ENCODE data around the gene DNAJC22.
A peak's percentile ranks its signal among the peaks of the same experiment; 100 is the strongest.
"Not testable (repeated sequence)": the region's sequence is repeated elsewhere in the genome, so short reads cannot be mapped to it uniquely, and the experiment has no call there.

The DNAJC22 gene

DNA sequence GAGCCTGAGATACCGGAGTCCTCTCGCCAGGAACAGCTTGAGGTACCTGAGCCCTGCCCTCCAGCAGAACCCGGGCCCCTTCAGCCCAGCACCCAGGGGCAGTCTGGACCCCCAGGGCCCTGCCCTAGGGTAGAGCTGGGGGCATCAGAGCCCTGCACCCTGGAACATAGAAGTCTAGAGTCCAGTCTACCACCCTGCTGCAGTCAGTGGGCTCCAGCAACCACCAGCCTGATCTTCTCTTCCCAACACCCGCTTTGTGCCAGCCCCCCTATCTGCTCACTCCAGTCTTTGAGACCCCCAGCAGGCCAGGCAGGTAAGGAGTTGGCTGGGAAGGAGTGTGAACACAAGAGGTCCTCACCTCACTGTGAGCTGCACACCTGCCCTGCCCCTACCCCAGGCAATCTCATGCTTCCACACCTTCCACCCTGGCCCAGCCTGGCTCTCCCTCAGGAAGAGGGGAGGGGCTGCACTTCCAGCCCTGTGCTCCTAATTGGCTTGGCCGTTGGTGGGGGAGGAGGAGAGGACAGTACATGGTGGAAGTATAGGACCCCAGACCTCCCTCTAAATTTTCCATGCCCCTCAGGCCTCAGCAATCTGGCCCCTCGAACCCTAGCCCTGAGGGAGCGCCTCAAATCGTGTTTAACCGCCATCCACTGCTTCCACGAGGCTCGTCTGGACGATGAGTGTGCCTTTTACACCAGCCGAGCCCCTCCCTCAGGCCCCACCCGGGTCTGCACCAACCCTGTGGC lies 15.9 kb upstream of the DNAJC22 start:
- POLR2A ChIA-PET = interaction anchor here (1.2 kb wide), 1 partner anchor 8 kb away, joined by 4 read pairs; the partner anchor contains the start of gene TROAP
- DNase-seq (ENCODE audit: extremely low spot score) = no peak
- TF ChIP-seq, protein P1, sequence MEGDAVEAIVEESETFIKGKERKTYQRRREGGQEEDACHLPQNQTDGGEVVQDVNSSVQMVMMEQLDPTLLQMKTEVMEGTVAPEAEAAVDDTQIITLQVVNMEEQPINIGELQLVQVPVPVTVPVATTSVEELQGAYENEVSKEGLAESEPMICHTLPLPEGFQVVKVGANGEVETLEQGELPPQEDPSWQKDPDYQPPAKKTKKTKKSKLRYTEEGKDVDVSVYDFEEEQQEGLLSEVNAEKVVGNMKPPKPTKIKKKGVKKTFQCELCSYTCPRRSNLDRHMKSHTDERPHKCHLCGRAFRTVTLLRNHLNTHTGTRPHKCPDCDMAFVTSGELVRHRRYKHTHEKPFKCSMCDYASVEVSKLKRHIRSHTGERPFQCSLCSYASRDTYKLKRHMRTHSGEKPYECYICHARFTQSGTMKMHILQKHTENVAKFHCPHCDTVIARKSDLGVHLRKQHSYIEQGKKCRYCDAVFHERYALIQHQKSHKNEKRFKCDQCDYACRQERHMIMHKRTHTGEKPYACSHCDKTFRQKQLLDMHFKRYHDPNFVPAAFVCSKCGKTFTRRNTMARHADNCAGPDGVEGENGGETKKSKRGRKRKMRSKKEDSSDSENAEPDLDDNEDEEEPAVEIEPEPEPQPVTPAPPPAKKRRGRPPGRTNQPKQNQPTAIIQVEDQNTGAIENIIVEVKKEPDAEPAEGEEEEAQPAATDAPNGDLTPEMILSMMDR (IDR thresholded peaks at IDR 0.05; ENCODE audit: control extremely low read depth, extremely low read depth, low read depth, missing control alignments) = no peak
- CTCF ChIA-PET = interaction anchor here (0.7 to 7.3 kb wide), 20 partner anchors 8 to 250 kb away, joined by 3 to 109 read pairs (median 6); partner anchors contain the start of genes DNAJC22, PRPH, SPATS2 and TROAP

DNA sequence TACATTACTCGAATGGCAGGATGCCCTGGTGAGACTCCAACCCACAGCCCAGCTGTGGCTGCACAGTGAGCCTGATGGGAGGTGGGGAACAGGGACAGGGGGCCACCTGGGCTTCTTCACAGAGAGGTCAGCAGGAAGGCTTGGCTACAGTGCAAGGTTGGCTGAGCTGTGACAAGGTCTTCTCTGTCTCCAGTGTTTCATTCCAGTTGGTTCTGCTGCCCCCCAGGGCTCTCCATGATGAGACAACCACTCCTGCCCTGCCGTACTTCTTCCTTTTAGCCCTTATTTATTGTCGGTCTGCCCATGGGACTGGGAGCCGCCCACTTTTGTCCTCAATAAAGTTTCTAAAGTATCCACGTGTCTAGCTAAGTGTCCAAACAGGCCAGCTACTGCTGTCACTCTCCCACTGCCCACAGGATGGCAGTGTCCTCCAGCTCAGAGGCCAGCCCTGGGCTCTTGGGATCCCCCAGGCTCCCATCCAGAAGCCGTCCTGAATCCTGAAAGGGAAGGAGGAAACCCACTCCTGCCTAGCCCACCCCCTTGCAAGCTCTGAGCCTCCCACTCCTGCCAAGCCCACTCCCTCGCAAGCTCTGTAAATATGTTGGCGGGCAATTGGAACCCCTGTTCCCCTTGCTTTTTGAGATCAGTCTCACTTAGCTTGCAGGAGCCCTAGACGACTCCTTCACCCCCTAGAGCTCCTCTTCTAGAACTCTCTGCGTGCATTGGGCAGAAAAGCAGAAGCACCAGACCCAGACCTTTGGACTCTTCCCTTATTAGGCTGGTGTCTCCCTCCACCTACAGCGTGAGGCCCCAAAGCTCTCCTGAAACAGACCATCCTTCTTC lies 15.1 kb upstream of the DNAJC22 start:
- TF ChIP-seq, protein P1 (IDR thresholded peaks at IDR 0.05; ENCODE audit: control extremely low read depth, extremely low read depth, low read depth, missing control alignments) = peak; percentile 70
- ChIA-PET CTCF (interaction anchor here (0.7 to 7.3 kb wide), 22 partner anchors 8 to 249 kb away, joined by 3 to 109 read pairs (median 5); partner anchors contain the start of genes DNAJC22, PRPH, SPATS2 and TROAP), POLR2A (interaction anchor here (0.8 to 1.2 kb wide), 2 partner anchors 8 to 11 kb away, joined by 3 to 4 read pairs; partner anchors contain the start of gene TROAP)
- peak; percentile 16 for DNase-seq (ENCODE audit: extremely low spot score)

DNA sequence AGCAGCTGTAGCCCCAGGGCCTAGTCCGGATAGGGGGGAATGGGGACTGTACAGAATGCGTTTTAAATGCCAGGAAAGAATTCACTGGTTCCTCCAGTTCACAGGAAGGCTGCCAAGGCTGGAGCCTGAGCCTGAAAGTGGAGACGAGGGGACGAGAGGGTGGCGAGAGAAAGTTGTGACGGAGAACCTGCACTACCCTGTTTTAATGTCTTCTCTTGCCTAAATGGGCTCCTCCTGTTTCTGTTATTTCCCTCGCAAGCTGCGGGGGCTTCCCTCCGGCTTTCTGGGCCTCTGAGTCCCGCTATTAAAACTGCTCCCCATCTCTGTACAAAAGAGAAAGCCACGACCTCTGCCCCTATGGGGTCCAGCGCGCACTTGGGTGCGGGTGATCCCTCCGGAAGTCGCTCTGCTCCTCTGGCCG lies 14.2 kb upstream of the DNAJC22 start:
- DNase-seq (ENCODE audit: extremely low spot score) = no peak
- ChIA-PET POLR2A (interaction anchor here (0.8 kb wide), 1 partner anchor 10 kb away, joined by 3 read pairs; no protein-coding TSS in a partner anchor), CTCF (interaction anchor here (1.0 to 7.3 kb wide), 13 partner anchors 9 to 248 kb away, joined by 3 to 109 read pairs (median 13); partner anchors contain the start of genes DNAJC22, PRPH and TROAP)
- TF ChIP-seq, protein P1 (IDR thresholded peaks at IDR 0.05; ENCODE audit: control extremely low read depth, extremely low read depth, low read depth, missing control alignments) = no peak

DNA sequence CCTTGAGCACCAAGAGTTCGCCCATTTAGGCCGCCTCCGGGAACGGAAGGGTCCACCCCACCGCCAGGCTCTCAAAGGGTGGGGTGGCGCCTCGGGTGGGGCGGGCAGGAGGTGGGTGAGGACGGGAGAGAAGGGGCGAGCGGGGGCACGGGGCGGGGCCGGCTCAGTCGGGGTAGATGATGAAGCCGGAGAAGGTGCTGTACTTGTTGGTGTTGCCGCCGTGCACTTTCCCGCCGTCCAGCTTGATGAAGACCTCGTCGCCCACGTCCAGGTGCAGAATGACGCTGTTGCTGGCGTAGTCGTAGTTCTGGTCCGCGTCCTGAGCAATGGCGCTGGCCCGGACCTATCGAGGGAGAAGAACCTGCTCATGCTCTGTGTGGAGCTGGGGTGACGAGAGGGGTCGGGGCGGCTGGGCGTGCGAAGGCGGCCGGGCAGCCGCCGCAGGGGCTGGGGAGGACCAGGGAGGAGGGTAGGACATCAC lies 13.8 kb upstream of the DNAJC22 start:
- DNase-seq (ENCODE audit: extremely low spot score) = no peak
- CTCF ChIA-PET = interaction anchor here (1.1 to 7.3 kb wide), 10 partner anchors 8 to 248 kb away, joined by 3 to 109 read pairs (median 26); partner anchors contain the start of genes DNAJC22, PRPH and TROAP
- TF ChIP-seq, protein P1 (IDR thresholded peaks at IDR 0.05; ENCODE audit: control extremely low read depth, extremely low read depth, low read depth, missing control alignments) = no peak
- POLR2A ChIA-PET = no interaction called here

DNA sequence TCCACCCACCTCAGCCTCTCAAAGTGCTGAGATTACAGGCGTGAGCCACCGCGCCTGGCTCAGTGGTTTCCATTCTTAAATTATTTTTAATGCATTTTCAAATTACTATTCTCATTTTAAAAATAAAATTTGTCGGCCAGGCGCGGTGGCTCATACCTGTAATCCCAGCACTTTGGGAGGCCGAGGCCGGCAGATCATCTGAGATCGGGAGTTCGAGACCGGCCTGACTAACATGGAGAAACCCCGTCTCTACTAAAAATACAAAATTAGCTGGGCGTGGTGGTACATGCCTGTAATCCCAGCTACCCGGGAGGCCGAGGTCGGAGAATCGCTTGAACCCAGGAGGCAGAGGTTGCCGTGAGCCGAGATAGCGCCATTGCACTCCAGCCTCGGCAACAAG lies 12.9 kb upstream of the DNAJC22 start:
- DNase-seq (ENCODE audit: extremely low spot score); POLR2A ChIA-PET: not testable (repeated sequence)
- CTCF ChIA-PET = interaction anchor here (1.1 to 7.3 kb wide), 7 partner anchors 9 to 44 kb away, joined by 3 to 109 read pairs (median 39); partner anchors contain the start of genes DNAJC22 and PRPH

DNA sequence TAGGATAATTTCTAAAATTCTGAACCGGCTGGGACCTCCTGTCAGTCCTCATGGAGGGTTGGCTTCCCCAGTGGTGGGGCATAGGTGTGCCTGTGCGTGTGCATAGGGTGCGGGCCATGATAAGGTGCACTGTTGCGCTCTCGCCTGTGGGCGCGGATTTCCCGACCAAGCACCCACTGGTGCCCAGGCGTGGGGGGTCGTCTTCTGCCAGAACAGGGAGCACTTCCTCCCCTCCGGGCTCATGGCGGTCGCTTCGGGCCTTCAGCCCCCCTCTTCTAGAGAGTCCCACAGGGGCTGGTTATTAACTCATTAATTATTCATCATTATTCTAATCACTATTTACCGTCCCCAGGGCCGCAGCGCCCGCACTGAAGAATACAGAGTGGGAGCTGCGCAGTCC lies 12.5 kb upstream of the DNAJC22 start:
- DNase-seq (ENCODE audit: extremely low spot score) = no peak
- CTCF ChIA-PET = interaction anchor here (1.4 to 7.3 kb wide), 9 partner anchors 8 to 178 kb away, joined by 3 to 109 read pairs (median 39); partner anchors contain the start of genes DNAJC22, PRPH and TROAP
- POLR2A ChIA-PET = no interaction called here
- TF ChIP-seq, protein P1 (IDR thresholded peaks at IDR 0.05; ENCODE audit: control extremely low read depth, extremely low read depth, low read depth, missing control alignments) = no peak

Data from GM10248 (cell line).